B cell (primary cell): ENCODE measurements around the gene DHX8. TPM values are rescaled to one million over a fixed set of nuclear protein-coding genes. Genes with fewer than 3 reads are reported as not detected.
A peak's percentile ranks its signal among the peaks of the same experiment; 100 is the strongest.

Experiments
- ATAC-seq: fragments of 200-7000 bp; cut with Tn5 transposase; one replicate; pipeline ENCODE4 v1.10.0; 2021; ENCODE audit warnings: low read depth, mild to moderate bottlenecking, moderate number of reproducible peaks, moderate library complexity
- CTCF ChIA-PET: fragments of 350-600 bp; sonication (Branson Sonifier 250); formaldehyde crosslinking; loops from one replicate; lab custom pipeline; 2021; ENCODE audit warnings: antibody characterized with exemption, inconsistent platforms; lab: Charles Lee
- POLR2A ChIA-PET: fragments of 350-600 bp; sonication (Branson Sonifier 250); formaldehyde crosslinking; loops from one replicate; lab custom pipeline; 2021; ENCODE audit warnings: antibody characterized with exemption; lab: Charles Lee
- DNase-seq: peaks from one replicate; pipeline ENCODE4 v3.0.0; 2013
- H2AFZ ChIP-seq: 2 replicates; pipeline ENCODE4 v1.6.1; 2012; ENCODE audit warnings: mild to moderate bottlenecking, low read depth, low read length; ENCODE audit not compliant: insufficient read depth, poor library complexity, severe bottlenecking
- H3K27ac ChIP-seq, 2 donors: 1 replicate in 1 of 2; 2 replicates in 1 of 2; pipeline ENCODE4 v1.5.1; 2012 to 2013; ENCODE audit warnings: low read length in 2 of 2, mild to moderate bottlenecking in 2 of 2, moderate library complexity in 1 of 2
- H3K27me3 ChIP-seq, 4 experiments: fragments of 200-600 bp in 1 of 4; sonication (generic) in 1 of 4; replicated peaks in 1 of 4; 1 replicate in 2 of 4; 2 replicates in 2 of 4; pipeline versions ENCODE4 v1.6.1 to v1.7.0; 2013 to 2016; ENCODE audit warnings: low read length in 3 of 4, mild to moderate bottlenecking in 2 of 4, mixed read lengths in 1 of 4, moderate library complexity in 1 of 4; ENCODE audit not compliant: insufficient read depth in 4 of 4, control insufficient read depth in 3 of 4; ENCODE audit errors: control extremely low read depth in 1 of 4
- H3K36me3 ChIP-seq, 2 experiments: replicated peaks in 1 of 2; 1 replicate in 1 of 2; 2 replicates in 1 of 2; pipeline versions ENCODE4 v1.6.1 to v1.7.1; 2013; ENCODE audit warnings: low read length in 1 of 2; ENCODE audit not compliant: insufficient read depth in 2 of 2, control insufficient read depth in 1 of 2; ENCODE audit errors: control extremely low read depth in 1 of 2, extremely low read depth in 1 of 2
- H3K4me1 ChIP-seq, 2 donors: fragments of 200-600 bp in 1 of 2; sonication (generic) in 1 of 2; 1 replicate in 1 of 2; 2 replicates in 1 of 2; pipeline versions ENCODE4 v1.5.1 to v1.6.1; 2013 to 2017; ENCODE audit warnings: low read length in 2 of 2; ENCODE audit not compliant: control insufficient read depth in 2 of 2, insufficient read depth in 2 of 2
- H3K4me2 ChIP-seq: replicated peaks from 2 replicates; pipeline ENCODE3; 2012; ENCODE audit warnings: mild to moderate bottlenecking, low read depth, low read length; ENCODE audit not compliant: poor library complexity, severe bottlenecking
- H3K4me3 ChIP-seq, 5 experiments: fragments of 200-600 bp in 1 of 5; sonication (generic) in 1 of 5; 1 replicate in 3 of 5; 2 replicates in 2 of 5; pipeline versions ENCODE4 v1.5.1 to v1.7.0; 2011 to 2016; ENCODE audit warnings: low read length in 4 of 5, mild to moderate bottlenecking in 4 of 5, low read depth in 2 of 5, control low read depth in 1 of 5, moderate library complexity in 1 of 5; ENCODE audit not compliant: insufficient read depth in 1 of 5; ENCODE audit errors: control extremely low read depth in 1 of 5, extremely low read depth in 1 of 5
- H3K79me2 ChIP-seq: fragments of 200-600 bp; sonication (generic); one replicate; pipeline ENCODE4 v1.6.0; 2016; ENCODE audit warnings: low read length; ENCODE audit not compliant: control insufficient read depth, insufficient read depth
- H3K9ac ChIP-seq: fragments of 200-600 bp; sonication (generic); 2 replicates; pipeline ENCODE4 v1.6.1; 2017; ENCODE audit warnings: mild to moderate bottlenecking, low read length, moderate library complexity
- H3K9me3 ChIP-seq, 3 donors: one replicate each; pipeline versions ENCODE4 v1.6.1 to v1.7.1; 2013; ENCODE audit warnings: low read length in 2 of 3; ENCODE audit not compliant: control insufficient read depth in 2 of 3, insufficient read depth in 1 of 3; ENCODE audit errors: control extremely low read depth in 1 of 3
- H4K20me1 ChIP-seq: 2 replicates; pipeline ENCODE4 v1.6.0; 2012; ENCODE audit warnings: mild to moderate bottlenecking, low read length; ENCODE audit not compliant: insufficient read depth, control insufficient read depth, poor library complexity, severe bottlenecking
- H3K27ac Mint-ChIP-seq: one replicate; pipeline ENCODE4 v1.8.0; 2021; ENCODE audit warnings: mixed read lengths
- H3K27me3 Mint-ChIP-seq: one replicate; pipeline ENCODE4 v1.8.0; 2021; ENCODE audit warnings: mixed read lengths
- H3K4me1 Mint-ChIP-seq: one replicate; pipeline ENCODE4 v1.8.0; 2021; ENCODE audit warnings: mixed read lengths
- H3K4me3 Mint-ChIP-seq: one replicate; pipeline ENCODE4 v1.8.0; 2021; ENCODE audit warnings: mixed read lengths
- H3K9me3 Mint-ChIP-seq: one replicate; pipeline ENCODE4 v1.8.0; 2022; ENCODE audit warnings: mixed read lengths; ENCODE audit not compliant: insufficient read depth
- CTCF ChIP-seq: fragments of 200-600 bp; IDR thresholded peaks from one replicate; pipeline ENCODE4 v1.8.0; 2022; ENCODE audit warnings: antibody characterized with exemption, mild to moderate bottlenecking
- EZH2 ChIP-seq: IDR thresholded peaks from 2 replicates; pipeline ENCODE4 v1.6.1; 2012; ENCODE audit warnings: borderline replicate concordance, low read depth, mild to moderate bottlenecking, moderate library complexity, low read length; ENCODE audit not compliant: insufficient read depth, poor library complexity, severe bottlenecking
- WGBS: methylation state at CpG from one replicate; pipeline ENCODE4 v1.1.5; 2013; ENCODE audit warnings: missing lambda C conversion rate; ENCODE audit not compliant: insufficient coverage; 5-methylcytosine and 5-hydroxymethylcytosine counted together
- intact Hi-C: fragments of 100-400 bp; cut with micrococcal nuclease; formaldehyde crosslinking; loops from one replicate; pipeline ENCODE4 v1.10.0; 2022
- polyA plus RNA-seq: library from polyadenylated mRNA; depleted of rRNA; stranded (reverse); fragments of >200 nt; gene quantifications from 2 replicates; pipeline ENCODE4 v1.2.3, GENCODE V29; 2012
- total RNA-seq, 2 donors: library from RNA; stranded (reverse); fragments of 120-200 nt in 1 of 2; gene quantifications; 1 replicate in 1 of 2; 2 replicates in 1 of 2; pipeline versions ENCODE4 v1.2.3 to v1.2.4, GENCODE V29; 2013 to 2022

DHX8 gene
- total and polyA plus RNA-seq, 2 donors (not counting 1 experiment from before 2014, with no cell fraction given): 17.9 to 63.3 TPM

DNA sequence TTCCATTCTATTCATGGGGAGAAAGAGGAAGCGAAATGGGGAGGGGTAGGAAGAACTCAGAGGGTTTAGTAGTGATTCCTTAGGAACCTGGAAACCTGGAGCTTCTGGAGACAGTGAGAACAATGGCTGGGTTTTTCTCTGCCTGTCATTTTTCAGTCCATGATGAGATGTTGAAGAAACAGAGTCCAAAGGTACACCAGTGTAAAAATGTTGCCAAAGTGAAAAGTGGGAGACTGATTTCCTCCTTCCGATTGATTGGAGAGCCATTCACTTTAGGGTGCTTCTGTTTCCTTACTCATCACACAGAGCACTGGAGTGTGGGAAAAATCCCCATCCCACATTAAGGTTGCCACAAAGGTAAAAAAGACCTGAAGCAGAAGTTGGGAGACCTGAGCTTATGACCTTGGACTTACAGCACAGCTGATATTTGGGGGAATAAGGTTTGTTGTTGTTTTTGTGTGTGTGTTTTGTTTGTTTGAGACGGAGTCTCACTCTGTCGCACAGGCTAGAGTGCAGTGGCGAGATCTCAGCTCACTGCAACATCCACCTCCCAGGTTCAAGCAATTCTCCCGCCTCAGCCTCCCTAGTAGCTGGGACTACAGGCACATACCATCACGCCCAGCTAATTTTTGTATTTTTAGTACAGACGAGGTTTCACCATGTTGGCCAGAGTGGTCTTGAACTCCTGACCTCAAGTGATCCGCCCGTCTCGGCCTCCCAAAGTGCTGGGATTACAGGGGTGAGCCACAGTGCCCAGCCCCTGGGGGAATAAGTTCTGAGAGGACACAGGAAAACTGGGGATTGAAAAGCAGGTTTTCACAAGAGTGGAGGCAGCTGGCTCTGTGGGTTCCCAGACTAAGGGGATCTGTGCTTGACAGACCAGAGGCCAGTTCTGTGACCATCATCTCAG is 1.4 kb upstream of the DHX8 start:
- no peaks in the 10 kb centered on the region for H3K27me3 ChIP-seq
- WGBS: 94% methylated on average over 8 of the region's 11 CpGs
- H3K4me3 Mint-ChIP-seq: no peak overlapping the region
- H3K4me1 Mint-ChIP-seq: peaks cover 26% of the 10 kb centered on the region
- H3K27ac Mint-ChIP-seq: peak overlapping the region; percentile 37
- H3K9ac ChIP-seq: no peak overlapping the region
- no peaks in the 10 kb centered on the region for H3K27me3 Mint-ChIP-seq
- H3K27ac ChIP-seq: no peak overlapping the region
- H3K36me3 ChIP-seq: no peaks in the 10 kb centered on the region
- peaks cover 36% of the 10 kb centered on the region for H3K79me2 ChIP-seq
- ChIA-PET POLR2A (interaction anchor here (0.6 to 3.1 kb wide), 11 partner anchors 84 to 638 kb away, joined by 4 to 33 read pairs (median 9); partner anchors contain the start of genes AOC2 and ARL4D), CTCF (interaction anchor here (0.5 to 6.7 kb wide), 13 partner anchors 14 to 663 kb away, joined by 3 to 218 read pairs (median 3); partner anchors contain the start of genes ARL4D and RPL27)
- no peak for DNase-seq
- intact Hi-C loops: loop anchor here (1.0 to 10.0 kb wide), 9 partner anchors 84 to 738 kb away; partner anchors contain the start of genes ARL4D, BECN1, BRCA1 and EZH1
- H3K4me3 ChIP-seq: no peak overlapping the region
- H3K4me1 ChIP-seq: peaks cover 17 to 23% of the 10 kb centered on the region in 2 donors
- H3K4me2 ChIP-seq: no peak overlapping the region
- ATAC-seq: no peak
- peak overlapping the region; percentile 79 for H2AFZ ChIP-seq
- TF ChIP-seq EZH2: no peak
- TF ChIP-seq CTCF: no peak
- no peaks in the 10 kb centered on the region for H3K9me3 ChIP-seq
- peaks cover 16% of the 10 kb centered on the region for H4K20me1 ChIP-seq
- no peaks in the 10 kb centered on the region for H3K9me3 Mint-ChIP-seq

- no peak for ATAC-seq
- POLR2A ChIA-PET: interaction anchor here (0.6 kb wide), 1 partner anchor 139 kb away, joined by 3 read pairs; no protein-coding TSS in a partner anchor
Observed at GRCh38 chr17:43490621-43491020, 6.8 kb downstream of the DHX8 start.

More at GRCh38 chr17:43490621-43491020, 6.8 kb downstream of the DHX8 start:
- peaks cover 20% of the 10 kb centered on the region for H4K20me1 ChIP-seq
- intact Hi-C loops: no loop called here
- H3K9ac ChIP-seq: no peak overlapping the region
- Mint-ChIP-seq H3K4me3 (no peak overlapping the region), H3K9me3 (no peaks in the 10 kb centered on the region), H3K27me3 (no peaks in the 10 kb centered on the region), H3K4me1 (peaks cover 7% of the 10 kb centered on the region), H3K27ac (no peak overlapping the region)
- H3K79me2 ChIP-seq: peaks cover 37% of the 10 kb centered on the region
- TF ChIP-seq CTCF (no peak), EZH2 (no peak)
- H3K4me3 ChIP-seq: no peak overlapping the region
- no peaks in the 10 kb centered on the region for H3K27me3 ChIP-seq
- CTCF ChIA-PET: no interaction called here
- no peak overlapping the region for H3K27ac ChIP-seq
- no CpG with 5 or more reads among the region's 5 CpGs for WGBS
- no peak overlapping the region for H2AFZ ChIP-seq
- no peaks in the 10 kb centered on the region for H3K4me1 ChIP-seq
- no peak for DNase-seq
- peaks cover 4 to 56% of the 10 kb centered on the region in 2 experiments for H3K36me3 ChIP-seq
- H3K9me3 ChIP-seq: no peaks in the 10 kb centered on the region
- no peak overlapping the region for H3K4me2 ChIP-seq
